HG03095 (cell line): ENCODE data around the gene ZBTB11.
"Not testable (repeated sequence)": the region's sequence is repeated elsewhere in the genome, so short reads cannot be mapped to it uniquely, and the experiment has no call there.

Source experiments
- ATAC-seq: cut with Tn5 transposase; IDR thresholded peaks from one replicate; pipeline ENCODE4 v1.9.1; 2021; ENCODE audit warnings: moderate library complexity; ENCODE audit not compliant: unreplicated experiment

The ZBTB11 gene

DNA sequence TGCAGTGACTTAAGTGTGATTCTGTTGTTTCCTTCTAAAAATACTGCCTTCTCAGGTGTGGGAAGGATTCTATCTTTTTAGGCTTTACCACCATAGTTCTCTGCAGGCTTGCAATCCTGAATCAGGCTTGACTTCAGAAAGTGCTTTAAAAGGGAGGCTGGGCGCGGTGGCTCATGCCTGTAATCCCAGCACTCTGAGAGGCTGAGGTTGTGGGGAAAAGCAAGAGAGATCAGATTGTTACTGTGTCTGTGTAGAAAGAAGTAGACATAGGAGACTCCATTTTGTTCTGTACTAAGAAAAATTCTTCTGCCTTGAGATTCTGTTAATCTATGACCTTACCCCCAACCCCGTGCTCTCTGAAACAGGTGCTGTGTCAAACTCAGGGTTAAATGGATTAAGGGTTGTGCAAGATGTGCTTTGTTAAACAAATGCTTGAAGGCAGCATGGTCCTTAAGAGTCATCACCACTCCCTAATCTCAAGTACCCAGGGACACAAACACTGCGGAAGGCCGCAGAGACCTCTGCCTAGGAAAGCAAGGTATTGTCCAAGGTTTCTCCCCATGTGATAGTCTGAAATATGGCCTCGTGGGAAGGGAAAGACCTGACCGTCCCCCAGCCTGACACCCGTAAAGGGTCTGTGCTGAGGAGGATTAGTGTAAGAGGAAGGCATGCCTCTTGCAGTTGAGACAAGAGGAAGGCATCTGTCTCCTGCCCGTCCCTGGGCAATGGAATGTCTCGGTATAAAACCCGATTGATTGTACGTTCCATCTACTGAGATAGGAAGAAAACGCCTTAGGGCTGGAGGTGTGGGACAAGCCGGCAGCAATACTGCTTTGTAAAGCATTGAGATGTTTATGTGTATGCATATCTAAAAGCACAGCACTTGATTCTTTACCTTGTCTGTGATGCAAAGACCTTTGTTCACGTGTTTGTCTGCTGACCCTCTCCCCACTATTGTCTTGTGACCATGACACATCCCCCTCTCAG lies 15.0 kb upstream of the ZBTB11 start:
- not testable (repeated sequence) for ATAC-seq

DNA sequence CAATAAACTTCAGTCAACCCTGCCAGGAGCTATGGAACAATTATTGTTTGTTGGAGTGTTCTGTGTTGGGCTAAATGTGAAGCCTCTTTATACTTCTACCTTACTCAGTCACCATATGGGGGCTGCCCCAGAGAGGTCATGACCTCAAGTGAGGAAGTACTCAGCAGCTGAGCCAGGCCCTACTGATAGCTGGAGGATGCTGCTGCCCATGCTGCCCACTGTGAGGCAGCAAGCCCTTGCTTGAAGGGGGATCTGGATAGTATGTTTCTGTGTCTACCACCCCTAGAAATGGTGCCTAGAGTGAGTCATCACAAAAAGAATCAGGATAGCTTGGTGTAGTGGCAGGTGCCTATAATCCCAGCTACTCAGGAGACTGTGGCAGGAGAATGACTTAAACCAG lies 14.0 kb upstream of the ZBTB11 start:
- peak; percentile 37 for ATAC-seq

GRCh38 chr3:101689286-101689685 lies 12.4 kb upstream of the ZBTB11 start:
- ATAC-seq: no peak

- no peak for ATAC-seq
Measured at GRCh38 chr3:101687142-101687931, 10.4 kb upstream of the ZBTB11 start.

GRCh38 chr3:101685870-101686307 lies 9.0 kb upstream of the ZBTB11 start:
- peak; percentile 4 for ATAC-seq

GRCh38 chr3:101685050-101685400 lies 8.1 kb upstream of the ZBTB11 start:
- no peak for ATAC-seq

- ATAC-seq: no peak
Measured at GRCh38 chr3:101680466-101680865, 3.5 kb upstream of the ZBTB11 start.

GRCh38 chr3:101678837-101679236 lies 1.9 kb upstream of the ZBTB11 start:
- ATAC-seq: not testable (repeated sequence)

- no peak for ATAC-seq
Measured at GRCh38 chr3:101677436-101678286, 729 bp upstream of the ZBTB11 start.

- ATAC-seq: peak; percentile 87
Measured at GRCh38 chr3:101676216-101676764, 642 bp downstream of the ZBTB11 start.

DNA sequence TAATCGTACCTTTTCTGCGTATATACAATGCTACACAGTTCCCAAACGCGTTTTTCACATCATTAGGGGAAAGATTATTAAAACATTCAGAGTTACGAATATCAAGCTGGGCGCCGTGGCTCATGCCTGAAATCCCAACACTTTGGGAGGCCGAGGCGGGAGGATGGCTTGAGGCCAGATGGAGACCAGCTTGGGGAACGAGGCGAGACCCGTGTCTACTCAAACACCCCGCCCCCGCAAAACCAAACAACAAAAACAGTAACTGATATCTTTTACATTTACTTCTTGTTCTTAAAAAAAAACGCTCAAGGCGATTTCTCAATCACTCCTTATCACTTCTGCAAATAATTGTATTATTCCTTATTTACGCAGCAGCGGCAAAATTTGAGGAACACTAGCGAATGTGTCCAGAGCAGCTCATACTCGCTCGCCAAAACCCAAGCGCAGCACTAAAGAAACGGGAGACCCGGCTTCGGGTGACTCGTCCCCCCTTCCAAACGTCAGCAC lies 1.2 kb downstream of the ZBTB11 start:
- ATAC-seq: no peak

GRCh38 chr3:101674518-101674917 lies 2.4 kb downstream of the ZBTB11 start:
- ATAC-seq: no peak

GRCh38 chr3:101673953-101674352 lies 3.0 kb downstream of the ZBTB11 start:
- no peak for ATAC-seq

GRCh38 chr3:101671014-101671413 lies 5.9 kb downstream of the ZBTB11 start:
- no peak for ATAC-seq

DNA sequence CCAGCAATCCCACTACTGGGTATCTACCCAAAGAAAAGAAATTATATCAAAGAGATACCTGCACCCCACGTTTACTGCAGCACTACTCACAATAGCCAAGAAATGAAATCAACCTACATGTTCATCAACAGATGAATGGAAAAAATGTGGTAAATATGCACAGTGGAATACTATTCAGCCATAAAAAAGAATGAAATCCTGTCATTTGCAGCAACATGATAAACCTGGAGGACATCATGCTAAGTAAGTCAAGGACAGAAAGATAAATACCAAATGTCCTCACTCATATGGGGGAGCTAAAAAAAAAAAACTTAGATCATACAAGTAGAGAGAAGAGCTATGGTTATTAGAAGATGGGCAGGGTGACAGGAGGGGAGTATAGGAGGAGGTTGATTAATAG lies 9.1 kb downstream of the ZBTB11 start:
- ATAC-seq: no peak

DNA sequence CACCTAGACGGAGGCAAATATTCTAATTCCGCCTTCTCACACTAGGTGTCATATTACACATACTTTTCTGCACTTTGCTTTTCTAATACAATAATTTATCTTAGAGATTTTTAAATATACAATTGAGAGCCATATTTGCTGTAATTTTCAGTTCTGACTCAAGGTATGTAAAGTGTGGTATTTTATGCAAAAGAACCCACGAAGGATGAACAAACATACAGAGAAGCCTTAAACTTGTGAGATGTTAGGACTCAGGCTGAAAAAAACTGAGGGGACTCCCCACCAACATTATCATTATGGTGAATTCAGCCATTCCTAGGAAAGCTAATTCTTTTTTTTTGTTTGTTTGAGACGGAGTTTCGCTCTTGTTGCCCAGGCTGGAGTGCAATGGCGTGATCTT lies 9.6 kb downstream of the ZBTB11 start:
- ATAC-seq: no peak

DNA sequence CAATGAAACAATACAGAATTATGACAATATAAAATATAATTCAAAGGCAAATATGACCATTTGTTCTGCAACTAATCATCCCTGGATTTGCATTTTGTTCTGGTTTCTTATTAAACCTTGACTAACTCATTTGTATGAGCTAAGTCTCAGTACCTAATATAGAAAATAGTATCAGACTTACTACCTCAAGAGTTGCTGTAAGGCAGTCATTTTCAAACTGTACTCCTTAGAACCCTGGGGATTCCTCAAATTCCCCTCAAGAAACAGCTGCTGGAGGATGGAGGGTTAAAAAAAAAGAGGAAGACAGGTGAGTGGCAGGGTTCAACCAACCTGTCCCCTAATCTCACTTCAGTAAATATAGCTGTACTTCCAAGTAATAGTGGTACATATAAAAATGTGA lies 11.1 kb downstream of the ZBTB11 start:
- ATAC-seq: no peak

DNA sequence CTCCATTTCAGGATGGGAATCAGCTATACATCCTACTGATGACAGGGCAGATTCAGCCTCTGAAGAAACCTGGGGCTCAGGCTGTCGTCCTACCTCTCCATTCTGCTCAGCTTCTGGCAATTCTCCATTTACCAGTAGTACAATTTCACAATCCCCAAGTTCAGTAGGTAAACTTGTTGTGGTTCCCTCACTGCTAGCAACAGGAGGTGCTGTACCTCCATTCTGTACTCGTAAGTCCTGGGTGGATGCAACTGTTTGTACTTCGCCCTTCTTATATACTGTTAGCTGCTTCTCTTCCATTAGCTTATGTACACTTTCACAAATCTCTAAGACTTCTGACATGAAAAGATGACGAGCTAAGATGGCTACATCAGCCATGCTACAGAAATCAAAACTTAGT lies 11.6 kb downstream of the ZBTB11 start:
- no peak for ATAC-seq

GRCh38 chr3:101660714-101661113 lies 16.2 kb downstream of the ZBTB11 start:
- ATAC-seq: no peak

DNA sequence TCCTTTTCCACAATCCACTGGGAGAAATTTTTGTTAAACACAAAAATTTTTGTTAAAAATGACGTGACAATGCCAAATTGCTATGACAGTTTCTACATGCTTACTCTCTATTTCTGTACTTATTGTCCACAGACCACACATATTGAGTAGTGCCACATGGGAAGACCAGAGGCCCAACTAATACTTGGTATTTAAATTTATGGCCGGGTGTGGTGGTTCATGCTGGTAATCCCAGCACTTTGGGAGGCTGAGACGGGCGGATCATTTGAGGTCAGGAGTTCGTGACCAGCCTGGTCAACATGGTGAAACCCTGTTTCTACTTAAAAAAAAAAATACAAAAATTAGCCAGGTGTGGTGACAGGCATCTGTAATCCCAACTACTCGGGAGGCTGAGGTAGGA lies 20.3 kb downstream of the ZBTB11 start:
- no peak for ATAC-seq
